HepG2 (cell line): ENCODE measurements around the gene CAMTA1.

Experiments used
- AGO2 ChIP-seq: fragments of 200-400 bp; formaldehyde crosslinking; optimal IDR thresholded peaks from 2 replicates; pipeline ENCODE3; 2017; ENCODE audit warnings: mild to moderate bottlenecking, low read depth, low read length, moderate library complexity
- BRCA1 ChIP-seq: sonication (generic); formaldehyde crosslinking; IDR thresholded peaks from 2 replicates; pipeline ENCODE4 v1.4.0; 2020; ENCODE audit warnings: missing genetic modification reagents
- MAFF ChIP-seq: IDR thresholded peaks from 2 replicates; pipeline ENCODE4 v1.6.1; 2011; ENCODE audit warnings: low read depth, low read length, improper control_type of control experiment
- SP140L ChIP-seq: sonication (generic); formaldehyde crosslinking; IDR thresholded peaks from 2 replicates; pipeline ENCODE4 v1.4.0; 2020; ENCODE audit warnings: missing genetic modification reagents, borderline replicate concordance
- ZNF263 ChIP-seq: sonication (generic); formaldehyde crosslinking; IDR thresholded peaks from 2 replicates; pipeline ENCODE4 v1.4.0; 2020; ENCODE audit warnings: missing genetic modification reagents
- ZNF598 ChIP-seq: sonication (generic); formaldehyde crosslinking; IDR thresholded peaks from 2 replicates; pipeline ENCODE4 v1.5.1; 2020; ENCODE audit warnings: mild to moderate bottlenecking, missing genetic modification reagents, borderline replicate concordance
- TF ChIP-seq, protein P1 (sequence below): sonication (generic); formaldehyde crosslinking; IDR thresholded peaks from 2 replicates; pipeline ENCODE4 v1.4.0; 2020; ENCODE audit warnings: missing genetic modification reagents, borderline replicate concordance

DNA sequence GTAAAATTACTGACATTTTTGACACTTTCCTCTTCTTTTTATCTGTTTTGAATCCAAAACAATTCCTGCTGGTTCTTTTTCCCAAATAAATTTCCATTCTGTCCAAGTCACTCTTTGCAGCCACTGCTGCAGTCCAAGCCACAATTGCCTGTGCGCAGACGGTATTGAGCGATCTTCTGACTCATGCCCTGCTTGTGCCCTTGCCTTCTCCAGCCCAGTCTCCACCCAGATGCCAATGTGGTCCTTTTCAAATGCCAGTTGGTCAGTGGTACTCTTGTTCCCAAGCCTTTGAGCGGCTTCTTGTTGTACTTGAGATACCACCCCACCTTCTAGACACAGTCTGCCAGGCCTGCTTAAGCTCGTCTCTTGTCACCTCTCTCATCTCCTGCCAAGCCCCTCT is 78.9 kb downstream of the CAMTA1 start:
- no peak for TF ChIP-seq BRCA1
- no peak for TF ChIP-seq MAFF
- TF ChIP-seq ZNF598 (CRISPR knock-in tag) = no peak
- TF ChIP-seq SP140L (CRISPR knock-in tag) = no peak
- TF ChIP-seq, protein P1, sequence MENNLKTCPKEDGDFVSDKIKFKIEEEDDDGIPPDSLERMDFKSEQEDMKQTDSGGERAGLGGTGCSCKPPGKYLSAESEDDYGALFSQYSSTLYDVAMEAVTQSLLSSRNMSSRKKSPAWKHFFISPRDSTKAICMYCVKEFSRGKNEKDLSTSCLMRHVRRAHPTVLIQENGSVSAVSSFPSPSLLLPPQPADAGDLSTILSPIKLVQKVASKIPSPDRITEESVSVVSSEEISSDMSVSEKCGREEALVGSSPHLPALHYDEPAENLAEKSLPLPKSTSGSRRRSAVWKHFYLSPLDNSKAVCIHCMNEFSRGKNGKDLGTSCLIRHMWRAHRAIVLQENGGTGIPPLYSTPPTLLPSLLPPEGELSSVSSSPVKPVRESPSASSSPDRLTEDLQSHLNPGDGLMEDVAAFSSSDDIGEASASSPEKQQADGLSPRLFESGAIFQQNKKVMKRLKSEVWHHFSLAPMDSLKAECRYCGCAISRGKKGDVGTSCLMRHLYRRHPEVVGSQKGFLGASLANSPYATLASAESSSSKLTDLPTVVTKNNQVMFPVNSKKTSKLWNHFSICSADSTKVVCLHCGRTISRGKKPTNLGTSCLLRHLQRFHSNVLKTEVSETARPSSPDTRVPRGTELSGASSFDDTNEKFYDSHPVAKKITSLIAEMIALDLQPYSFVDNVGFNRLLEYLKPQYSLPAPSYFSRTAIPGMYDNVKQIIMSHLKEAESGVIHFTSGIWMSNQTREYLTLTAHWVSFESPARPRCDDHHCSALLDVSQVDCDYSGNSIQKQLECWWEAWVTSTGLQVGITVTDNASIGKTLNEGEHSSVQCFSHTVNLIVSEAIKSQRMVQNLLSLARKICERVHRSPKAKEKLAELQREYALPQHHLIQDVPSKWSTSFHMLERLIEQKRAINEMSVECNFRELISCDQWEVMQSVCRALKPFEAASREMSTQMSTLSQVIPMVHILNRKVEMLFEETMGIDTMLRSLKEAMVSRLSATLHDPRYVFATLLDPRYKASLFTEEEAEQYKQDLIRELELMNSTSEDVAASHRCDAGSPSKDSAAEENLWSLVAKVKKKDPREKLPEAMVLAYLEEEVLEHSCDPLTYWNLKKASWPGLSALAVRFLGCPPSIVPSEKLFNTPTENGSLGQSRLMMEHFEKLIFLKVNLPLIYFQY (CRISPR knock-in tag) = no peak
- TF ChIP-seq AGO2 = no peak
- TF ChIP-seq ZNF263 = no peak
